HepG2 (cell line): Measurements from ENCODE around the gene MAP2K6. TPM values are rescaled to one million over a fixed set of nuclear protein-coding genes. Genes with fewer than 3 reads are reported as not detected.

Experiments used
- BHLHE40 ChIP-seq: IDR thresholded peaks from 2 replicates; pipeline ENCODE4 v1.6.1; 2011; ENCODE audit warnings: low read length, improper control_type of control experiment
- CHD2 ChIP-seq: IDR thresholded peaks from 2 replicates; pipeline ENCODE4 v1.6.1; 2011; ENCODE audit warnings: low read depth, low read length, improper control_type of control experiment
- ETS1 ChIP-seq: sonication (generic); formaldehyde crosslinking; IDR thresholded peaks from 2 replicates; pipeline ENCODE4 v1.4.0; 2020; ENCODE audit warnings: missing genetic modification reagents
- NFE2L1 ChIP-seq: sonication (generic); formaldehyde crosslinking; IDR thresholded peaks from 2 replicates; pipeline ENCODE4 v1.4.0; 2020; ENCODE audit warnings: missing genetic modification reagents, mild to moderate bottlenecking, borderline replicate concordance
- SATB2 ChIP-seq: sonication (generic); formaldehyde crosslinking; IDR thresholded peaks from 2 replicates; pipeline ENCODE4 v1.5.0; 2020; ENCODE audit warnings: missing genetic modification reagents
- ZBTB38 ChIP-seq: sonication (generic); formaldehyde crosslinking; IDR thresholded peaks from 2 replicates; pipeline ENCODE4 v1.5.1; 2020; ENCODE audit warnings: mild to moderate bottlenecking, missing genetic modification reagents
- ZNF773 ChIP-seq: sonication (generic); formaldehyde crosslinking; IDR thresholded peaks from 2 replicates; pipeline ENCODE4 v1.4.0; 2020; ENCODE audit warnings: missing genetic modification reagents, borderline replicate concordance
- polyA plus RNA-seq, 8 experiments: library from polyadenylated mRNA; depleted of rRNA in 3 of 8; stranded (reverse) in 7 of 8; unstranded in 1 of 8; fragments of >200 nt; fragmentation: Illumina TruSeq in 4 of 8; extraction: Trizol in 4 of 8; gene quantifications; 2 replicates each; pipeline versions ENCODE4 v1.2.1 to v1.2.3, GENCODE V29; 2011 to 2016; ENCODE audit warnings: low read depth in 4 of 8, missing spikeins in 1 of 8, mixed read lengths in 1 of 8; ENCODE audit not compliant: insufficient read depth in 1 of 8
- total RNA-seq, 5 experiments: library from RNA; depleted of rRNA; stranded (reverse); fragments of >200 nt; fragmentation: Illumina TruSeq; extraction: Trizol; gene quantifications; 2 replicates each; pipeline ENCODE4 v1.2.3, GENCODE V29; 2016; ENCODE audit warnings: low read depth in 1 of 5
- TF ChIP-seq, protein P1 (sequence below): sonication (generic); formaldehyde crosslinking; IDR thresholded peaks from 2 replicates; pipeline ENCODE4 v1.4.0; 2020; ENCODE audit warnings: missing genetic modification reagents
- TF ChIP-seq, protein P2 (sequence below): sonication (generic); formaldehyde crosslinking; IDR thresholded peaks from 2 replicates; pipeline ENCODE4 v1.5.0; 2020; ENCODE audit warnings: missing genetic modification reagents
- TF ChIP-seq, protein P3 (sequence below): IDR thresholded peaks from 2 replicates; pipeline ENCODE4 v1.6.1; 2016; ENCODE audit warnings: missing genetic modification reagents, missing compliant biosample characterization
- TF ChIP-seq, protein P4 (sequence below): sonication (generic); formaldehyde crosslinking; IDR thresholded peaks from 2 replicates; pipeline ENCODE4 v1.4.0; 2020; ENCODE audit warnings: missing genetic modification reagents, mild to moderate bottlenecking, borderline replicate concordance

The MAP2K6 gene
- total and polyA plus RNA-seq, 2 of the 13 experiments (the other 11 are each of a cell fraction or from before 2014, with no cell fraction given), result 5.1 to 33.6 TPM

DNA sequence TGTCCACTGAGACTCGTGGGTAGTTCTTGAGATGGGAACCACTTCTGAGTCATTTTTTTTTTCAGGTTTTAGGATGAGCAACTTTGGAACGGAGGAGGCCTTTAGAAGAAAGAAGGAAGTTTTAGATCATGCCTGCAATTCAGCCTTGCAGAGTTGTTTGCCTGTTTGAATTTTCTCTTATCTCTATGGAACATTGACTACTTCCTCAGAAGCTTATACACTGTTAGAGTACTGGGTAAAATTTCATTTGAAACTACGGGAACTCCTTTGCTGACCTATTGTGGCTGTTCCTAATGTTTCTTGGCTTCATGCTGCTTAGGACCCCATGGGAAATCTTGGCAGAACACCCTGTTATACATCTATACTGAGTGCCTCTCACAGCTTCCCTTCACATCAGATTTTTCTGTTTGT lies 70.8 kb downstream of the MAP2K6 start (continued):
- TF ChIP-seq, protein P1, sequence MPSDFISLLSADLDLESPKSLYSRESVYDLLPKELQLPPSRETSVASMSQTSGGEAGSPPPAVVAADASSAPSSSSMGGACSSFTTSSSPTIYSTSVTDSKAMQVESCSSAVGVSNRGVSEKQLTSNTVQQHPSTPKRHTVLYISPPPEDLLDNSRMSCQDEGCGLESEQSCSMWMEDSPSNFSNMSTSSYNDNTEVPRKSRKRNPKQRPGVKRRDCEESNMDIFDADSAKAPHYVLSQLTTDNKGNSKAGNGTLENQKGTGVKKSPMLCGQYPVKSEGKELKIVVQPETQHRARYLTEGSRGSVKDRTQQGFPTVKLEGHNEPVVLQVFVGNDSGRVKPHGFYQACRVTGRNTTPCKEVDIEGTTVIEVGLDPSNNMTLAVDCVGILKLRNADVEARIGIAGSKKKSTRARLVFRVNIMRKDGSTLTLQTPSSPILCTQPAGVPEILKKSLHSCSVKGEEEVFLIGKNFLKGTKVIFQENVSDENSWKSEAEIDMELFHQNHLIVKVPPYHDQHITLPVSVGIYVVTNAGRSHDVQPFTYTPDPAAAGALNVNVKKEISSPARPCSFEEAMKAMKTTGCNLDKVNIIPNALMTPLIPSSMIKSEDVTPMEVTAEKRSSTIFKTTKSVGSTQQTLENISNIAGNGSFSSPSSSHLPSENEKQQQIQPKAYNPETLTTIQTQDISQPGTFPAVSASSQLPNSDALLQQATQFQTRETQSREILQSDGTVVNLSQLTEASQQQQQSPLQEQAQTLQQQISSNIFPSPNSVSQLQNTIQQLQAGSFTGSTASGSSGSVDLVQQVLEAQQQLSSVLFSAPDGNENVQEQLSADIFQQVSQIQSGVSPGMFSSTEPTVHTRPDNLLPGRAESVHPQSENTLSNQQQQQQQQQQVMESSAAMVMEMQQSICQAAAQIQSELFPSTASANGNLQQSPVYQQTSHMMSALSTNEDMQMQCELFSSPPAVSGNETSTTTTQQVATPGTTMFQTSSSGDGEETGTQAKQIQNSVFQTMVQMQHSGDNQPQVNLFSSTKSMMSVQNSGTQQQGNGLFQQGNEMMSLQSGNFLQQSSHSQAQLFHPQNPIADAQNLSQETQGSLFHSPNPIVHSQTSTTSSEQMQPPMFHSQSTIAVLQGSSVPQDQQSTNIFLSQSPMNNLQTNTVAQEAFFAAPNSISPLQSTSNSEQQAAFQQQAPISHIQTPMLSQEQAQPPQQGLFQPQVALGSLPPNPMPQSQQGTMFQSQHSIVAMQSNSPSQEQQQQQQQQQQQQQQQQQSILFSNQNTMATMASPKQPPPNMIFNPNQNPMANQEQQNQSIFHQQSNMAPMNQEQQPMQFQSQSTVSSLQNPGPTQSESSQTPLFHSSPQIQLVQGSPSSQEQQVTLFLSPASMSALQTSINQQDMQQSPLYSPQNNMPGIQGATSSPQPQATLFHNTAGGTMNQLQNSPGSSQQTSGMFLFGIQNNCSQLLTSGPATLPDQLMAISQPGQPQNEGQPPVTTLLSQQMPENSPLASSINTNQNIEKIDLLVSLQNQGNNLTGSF (CRISPR knock-in tag), result no peak
- no peak for TF ChIP-seq BHLHE40
- TF ChIP-seq ZNF773 (CRISPR knock-in tag), result no peak
- no peak for TF ChIP-seq NFE2L1 (CRISPR knock-in tag)
- no peak for TF ChIP-seq SATB2
- no peak for TF ChIP-seq ETS1 (CRISPR knock-in tag)
- TF ChIP-seq CHD2, result no peak
- TF ChIP-seq, protein P2, sequence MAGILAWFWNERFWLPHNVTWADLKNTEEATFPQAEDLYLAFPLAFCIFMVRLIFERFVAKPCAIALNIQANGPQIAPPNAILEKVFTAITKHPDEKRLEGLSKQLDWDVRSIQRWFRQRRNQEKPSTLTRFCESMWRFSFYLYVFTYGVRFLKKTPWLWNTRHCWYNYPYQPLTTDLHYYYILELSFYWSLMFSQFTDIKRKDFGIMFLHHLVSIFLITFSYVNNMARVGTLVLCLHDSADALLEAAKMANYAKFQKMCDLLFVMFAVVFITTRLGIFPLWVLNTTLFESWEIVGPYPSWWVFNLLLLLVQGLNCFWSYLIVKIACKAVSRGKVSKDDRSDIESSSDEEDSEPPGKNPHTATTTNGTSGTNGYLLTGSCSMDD, result no peak
- TF ChIP-seq, protein P3, sequence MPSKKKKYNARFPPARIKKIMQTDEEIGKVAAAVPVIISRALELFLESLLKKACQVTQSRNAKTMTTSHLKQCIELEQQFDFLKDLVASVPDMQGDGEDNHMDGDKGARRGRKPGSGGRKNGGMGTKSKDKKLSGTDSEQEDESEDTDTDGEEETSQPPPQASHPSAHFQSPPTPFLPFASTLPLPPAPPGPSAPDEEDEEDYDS (CRISPR knock-in tag), result no peak
- no peak for TF ChIP-seq ZBTB38
- TF ChIP-seq, protein P4, sequence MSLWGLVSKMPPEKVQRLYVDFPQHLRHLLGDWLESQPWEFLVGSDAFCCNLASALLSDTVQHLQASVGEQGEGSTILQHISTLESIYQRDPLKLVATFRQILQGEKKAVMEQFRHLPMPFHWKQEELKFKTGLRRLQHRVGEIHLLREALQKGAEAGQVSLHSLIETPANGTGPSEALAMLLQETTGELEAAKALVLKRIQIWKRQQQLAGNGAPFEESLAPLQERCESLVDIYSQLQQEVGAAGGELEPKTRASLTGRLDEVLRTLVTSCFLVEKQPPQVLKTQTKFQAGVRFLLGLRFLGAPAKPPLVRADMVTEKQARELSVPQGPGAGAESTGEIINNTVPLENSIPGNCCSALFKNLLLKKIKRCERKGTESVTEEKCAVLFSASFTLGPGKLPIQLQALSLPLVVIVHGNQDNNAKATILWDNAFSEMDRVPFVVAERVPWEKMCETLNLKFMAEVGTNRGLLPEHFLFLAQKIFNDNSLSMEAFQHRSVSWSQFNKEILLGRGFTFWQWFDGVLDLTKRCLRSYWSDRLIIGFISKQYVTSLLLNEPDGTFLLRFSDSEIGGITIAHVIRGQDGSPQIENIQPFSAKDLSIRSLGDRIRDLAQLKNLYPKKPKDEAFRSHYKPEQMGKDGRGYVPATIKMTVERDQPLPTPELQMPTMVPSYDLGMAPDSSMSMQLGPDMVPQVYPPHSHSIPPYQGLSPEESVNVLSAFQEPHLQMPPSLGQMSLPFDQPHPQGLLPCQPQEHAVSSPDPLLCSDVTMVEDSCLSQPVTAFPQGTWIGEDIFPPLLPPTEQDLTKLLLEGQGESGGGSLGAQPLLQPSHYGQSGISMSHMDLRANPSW (CRISPR knock-in tag), result no peak
- TF ChIP-seq, all 625 proteins: peak for 0
